NOMO-1 treated with dmso at 0.1 percent for 144 hours (cell line): ENCODE results near the gene GPBAR1.

Source experiments
- DNase-seq: peaks from one replicate; lab custom pipeline; 2025; ENCODE audit not compliant: unreplicated experiment; lab: John Stamatoyannopoulos, UW

The GPBAR1 gene

GRCh38 chr2:218284106-218284811 is 23.4 kb downstream of the GPBAR1 start:
- no peak for DNase-seq

DNA sequence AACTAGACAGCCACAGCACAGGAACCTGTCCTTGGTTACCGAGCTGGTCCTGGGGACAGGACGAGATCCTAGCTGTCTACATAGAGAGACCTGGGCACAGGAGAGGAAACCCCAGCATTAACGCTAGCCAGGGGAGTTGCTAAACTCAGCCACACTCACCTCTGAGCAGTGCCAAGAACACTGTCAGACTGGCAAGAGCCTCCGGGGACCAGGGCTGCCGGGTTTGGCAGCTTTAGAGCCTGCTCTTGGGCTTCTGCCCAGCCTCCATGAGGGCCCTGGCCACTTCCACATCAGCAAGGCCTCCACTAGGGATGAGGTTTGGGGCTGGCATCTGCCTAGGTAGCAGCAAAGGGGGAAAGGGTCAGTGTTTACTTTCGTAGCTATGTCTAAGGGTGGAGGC is 24.8 kb downstream of the GPBAR1 start:
- DNase-seq: no peak

DNA sequence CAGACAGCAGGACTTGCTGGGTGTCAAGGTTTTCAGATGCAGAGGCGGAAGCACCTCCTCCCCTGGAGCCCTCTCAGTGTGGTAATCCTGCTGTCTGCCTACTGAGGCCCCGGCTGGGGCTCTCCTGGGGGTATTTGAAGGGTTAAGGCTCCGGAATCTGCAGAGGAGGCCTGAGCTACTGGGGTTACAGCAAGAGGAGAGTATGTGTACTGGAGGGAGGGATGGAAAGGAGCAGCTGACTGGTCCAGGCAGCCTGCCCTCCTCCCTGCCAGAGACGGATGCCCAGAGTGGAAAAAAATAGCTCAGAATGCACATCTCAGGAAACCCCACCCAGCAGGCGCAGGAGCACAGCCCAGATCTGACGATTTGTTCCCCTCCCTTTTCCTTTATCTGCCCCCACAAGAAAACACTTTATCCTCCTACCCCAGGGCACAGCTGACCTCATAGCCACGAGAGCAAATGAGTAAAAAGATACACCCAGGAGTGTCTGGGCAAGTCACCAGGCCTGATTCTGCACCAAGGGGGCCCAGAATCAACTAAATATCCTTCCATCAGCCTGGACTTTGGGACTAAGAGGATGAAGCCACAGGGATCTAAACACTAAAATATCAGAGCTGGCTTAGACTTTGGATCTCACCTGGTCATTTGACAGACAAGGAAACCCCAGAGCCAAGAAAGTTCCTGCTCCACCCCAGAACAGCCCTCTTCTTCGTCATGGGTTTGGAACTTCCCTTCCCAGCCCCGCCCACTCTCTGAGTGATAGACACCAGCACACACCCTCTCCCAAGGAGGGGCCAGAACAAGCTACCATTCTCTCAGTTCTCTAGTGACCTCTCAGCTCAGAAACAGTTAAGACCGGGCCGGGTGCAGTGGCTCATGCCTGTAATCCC is 26.0 kb downstream of the GPBAR1 start:
- peak; percentile 89 for DNase-seq

DNA sequence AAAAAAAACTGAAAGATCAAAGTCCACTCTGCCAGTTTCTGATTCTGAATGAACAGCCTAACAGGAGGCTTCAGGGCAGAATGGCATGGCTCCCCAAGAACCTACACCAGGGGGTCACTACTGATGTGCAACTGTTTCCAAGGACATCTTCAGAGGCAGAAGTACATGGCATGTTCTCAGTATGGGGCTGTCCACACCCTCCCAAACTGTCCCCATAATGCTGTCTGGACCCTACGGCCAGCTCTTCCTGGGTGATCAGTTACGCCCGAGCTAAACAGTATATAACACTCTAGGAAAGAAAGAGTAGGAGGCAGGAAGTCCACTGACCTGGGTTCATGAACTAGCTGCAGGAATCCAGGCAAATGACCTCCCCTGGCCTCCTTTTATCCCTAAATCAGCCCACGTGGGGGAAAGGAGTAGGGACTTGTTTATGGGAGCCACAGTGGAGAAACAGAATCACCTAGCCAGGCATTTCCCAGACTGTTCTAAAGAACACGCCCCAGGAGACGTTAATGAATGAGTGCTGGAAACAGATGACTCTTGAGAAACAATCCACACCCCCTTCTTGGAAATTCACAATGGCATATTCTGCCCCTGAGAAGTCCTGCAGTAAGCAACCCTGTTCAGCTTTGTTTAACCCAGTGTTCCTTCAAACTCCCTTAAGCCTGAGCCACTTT is 29.0 kb downstream of the GPBAR1 start:
- no peak for DNase-seq

- DNase-seq: peak; percentile 29
These were observed 29.8 kb downstream of the GPBAR1 start for GRCh38 chr2:218290316-218291261.

- DNase-seq: no peak
These were observed 30.7 kb downstream of the GPBAR1 start for GRCh38 chr2:218291318-218292047.

DNA sequence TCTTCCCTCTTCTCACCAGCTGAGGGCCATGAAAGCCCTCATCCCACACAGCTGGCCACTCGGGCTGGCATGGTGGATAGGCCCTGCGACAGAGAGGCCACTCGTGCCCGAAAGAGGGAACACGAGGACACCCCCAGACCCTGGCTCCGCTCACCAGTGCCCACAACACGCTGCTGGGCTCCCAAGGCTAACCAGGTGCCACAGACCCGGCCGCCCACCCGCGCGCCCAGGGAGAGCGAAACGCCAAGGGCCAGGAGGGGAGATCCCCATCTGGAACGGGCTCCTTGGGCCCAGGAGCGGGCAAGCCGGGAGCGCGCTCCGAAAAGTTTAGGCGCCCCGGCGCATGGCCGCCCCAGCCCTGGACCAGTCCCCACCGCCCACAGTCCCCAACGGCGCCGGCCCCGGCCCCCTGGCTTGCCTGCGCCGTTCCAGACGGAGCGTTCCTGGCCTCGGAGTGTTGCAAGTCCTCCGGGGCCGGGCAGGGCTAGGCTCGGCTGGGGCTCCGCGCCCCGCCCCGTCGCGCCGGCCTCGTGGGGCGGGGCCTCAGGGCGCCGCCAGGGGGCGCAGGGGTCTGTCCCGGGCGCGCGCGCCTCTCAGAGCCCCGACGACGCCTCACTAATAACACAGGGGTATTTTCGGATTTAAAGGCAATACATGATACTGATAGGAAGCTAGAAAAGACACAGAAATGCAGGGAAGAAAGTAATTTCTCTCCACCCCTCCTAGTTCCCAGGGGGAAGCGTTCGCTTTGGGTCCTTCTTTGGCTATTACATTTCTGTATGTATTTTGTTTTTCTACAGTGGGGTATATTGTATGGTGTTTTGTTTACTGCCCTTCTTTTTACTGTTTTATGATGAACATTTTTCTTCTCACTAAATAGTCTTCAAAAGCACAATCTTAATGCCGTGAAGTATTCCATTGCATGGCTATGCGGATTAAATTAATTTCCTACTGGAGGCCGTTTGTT is 31.5 kb downstream of the GPBAR1 start, which contains the start of gene TMBIM1:
Gene TMBIM1 (minus strand): TSS at position 456 of the 967 bp plus-strand sequence. CDS start 10,362 bp downstream, outside the sequence.
- DNase-seq: peak; percentile 45

DNA sequence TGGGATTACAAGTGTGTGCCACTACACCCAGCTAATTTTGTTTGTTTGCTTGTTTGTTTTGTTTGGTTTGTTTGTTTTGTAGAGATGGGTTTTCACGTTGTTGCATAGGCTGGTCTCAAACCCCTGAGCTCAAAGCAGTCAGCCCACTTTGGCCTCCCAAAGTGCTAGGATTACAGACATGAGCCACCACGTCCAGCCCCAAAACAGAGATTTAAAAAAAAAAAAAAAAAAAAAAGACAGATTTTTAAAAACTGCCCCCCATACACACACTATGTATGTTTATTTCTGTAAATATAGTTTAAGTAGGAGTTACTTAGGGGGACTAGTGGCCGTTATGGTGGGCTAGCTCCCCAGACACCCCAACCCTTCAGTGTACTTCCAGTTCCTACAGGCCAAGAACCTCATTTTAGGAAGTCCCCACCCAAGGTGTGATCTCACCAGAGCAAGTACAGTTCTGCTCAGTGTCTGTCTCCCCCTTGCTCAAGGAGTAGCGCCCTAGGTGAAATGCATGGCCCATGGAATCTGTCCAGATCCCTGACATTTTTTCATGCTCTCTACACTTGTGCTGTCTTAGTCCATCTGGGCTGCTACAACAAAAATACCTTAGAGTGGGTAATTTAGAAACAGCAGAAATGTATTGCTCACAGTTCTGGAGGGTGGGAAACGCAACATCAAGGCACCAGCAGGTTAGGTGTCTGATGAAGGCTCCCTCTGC is 33.1 kb downstream of the GPBAR1 start:
- DNase-seq: no peak

- DNase-seq: no peak
These were observed 33.7 kb downstream of the GPBAR1 start for GRCh38 chr2:218294430-218295022.

DNA sequence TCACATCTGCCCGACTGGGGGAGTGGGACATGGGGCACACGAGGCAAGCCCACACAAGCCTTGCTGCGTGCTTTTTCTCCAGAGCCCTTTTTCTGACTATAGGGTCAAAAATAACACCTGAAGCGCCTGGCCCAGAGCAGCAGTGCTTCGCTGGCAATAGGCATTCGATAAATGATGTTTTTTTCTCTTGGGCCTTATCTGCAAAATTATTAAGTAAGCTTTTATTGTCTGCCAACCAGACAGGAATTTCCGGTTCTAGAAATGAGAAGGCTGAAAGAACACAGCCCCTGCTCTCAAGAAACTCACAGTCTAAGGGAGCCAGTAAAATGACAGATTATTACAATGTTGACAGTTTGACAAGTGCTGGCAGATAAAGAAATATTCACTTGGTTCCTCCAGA is 34.2 kb downstream of the GPBAR1 start:
- DNase-seq: no peak

DNA sequence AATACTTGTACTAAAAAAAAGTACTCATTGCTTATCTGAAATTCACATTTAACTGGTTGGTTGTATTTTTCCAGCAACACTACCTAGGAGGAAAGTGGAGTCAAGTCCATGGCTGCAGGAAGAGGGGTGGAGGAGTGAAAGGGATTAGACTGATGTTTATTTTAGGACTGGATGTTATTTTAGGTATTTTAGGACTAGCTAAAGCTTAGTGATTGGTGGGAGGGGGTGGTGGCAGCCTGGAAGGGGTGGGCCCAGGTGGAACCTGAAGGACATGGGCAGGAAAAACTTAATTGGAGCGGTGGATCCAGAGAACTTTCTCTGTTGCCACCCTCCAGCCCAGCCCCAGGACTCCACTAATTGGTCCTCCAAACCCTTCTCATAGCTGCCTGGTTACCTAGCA is 35.4 kb downstream of the GPBAR1 start:
- no peak for DNase-seq

DNA sequence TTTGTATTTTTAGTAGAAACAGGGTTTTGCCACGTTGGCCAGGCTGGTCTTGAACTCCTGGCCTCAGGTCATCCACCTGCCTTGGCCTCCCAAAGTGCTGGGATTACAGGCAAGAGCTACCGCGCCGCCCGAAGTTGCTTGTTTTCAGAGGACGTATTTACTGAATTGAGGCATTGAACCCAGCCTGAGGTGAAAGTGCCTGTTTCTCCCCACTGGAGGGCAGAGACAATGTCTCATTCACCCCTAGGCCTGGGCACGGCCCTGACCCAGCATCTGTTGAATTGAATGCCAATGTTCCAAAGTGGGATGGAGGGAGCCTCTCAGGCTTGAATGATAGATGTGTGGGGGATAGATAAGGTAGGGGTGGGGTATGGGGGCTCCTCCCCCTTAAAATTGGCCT is 36.0 kb downstream of the GPBAR1 start:
- no peak for DNase-seq

DNA sequence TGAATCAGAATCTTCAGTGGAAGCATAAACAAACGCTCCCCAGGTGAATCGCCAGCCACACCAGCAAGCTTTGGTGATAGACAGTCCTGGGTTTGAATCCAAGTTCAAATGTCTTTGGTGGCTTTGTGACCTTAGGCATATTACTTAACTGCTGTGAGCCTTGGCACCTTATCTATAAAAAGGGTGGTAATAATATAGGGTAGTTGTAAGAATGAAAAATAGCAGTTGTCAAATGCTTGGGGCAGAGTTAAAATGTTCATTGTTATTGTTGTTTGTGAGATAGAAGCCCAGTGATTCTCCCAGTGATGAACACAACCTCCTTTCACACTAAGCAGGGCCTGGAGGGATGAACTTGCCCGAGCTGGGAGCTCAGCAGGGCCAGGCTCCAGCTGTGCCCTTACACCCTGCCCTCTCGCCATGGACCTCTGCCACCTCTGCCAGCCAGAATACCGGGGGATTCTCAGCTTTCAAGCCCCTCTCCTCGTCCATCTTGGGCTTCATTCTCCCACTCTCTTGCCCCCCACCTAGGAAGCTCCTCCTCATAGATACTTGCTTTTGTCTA is 37.6 kb downstream of the GPBAR1 start:
- DNase-seq: no peak

GRCh38 chr2:218300141-218300540 is 39.3 kb downstream of the GPBAR1 start:
- no peak for DNase-seq

GRCh38 chr2:218301176-218301819 is 40.5 kb downstream of the GPBAR1 start:
- DNase-seq: peak; percentile 83

DNA sequence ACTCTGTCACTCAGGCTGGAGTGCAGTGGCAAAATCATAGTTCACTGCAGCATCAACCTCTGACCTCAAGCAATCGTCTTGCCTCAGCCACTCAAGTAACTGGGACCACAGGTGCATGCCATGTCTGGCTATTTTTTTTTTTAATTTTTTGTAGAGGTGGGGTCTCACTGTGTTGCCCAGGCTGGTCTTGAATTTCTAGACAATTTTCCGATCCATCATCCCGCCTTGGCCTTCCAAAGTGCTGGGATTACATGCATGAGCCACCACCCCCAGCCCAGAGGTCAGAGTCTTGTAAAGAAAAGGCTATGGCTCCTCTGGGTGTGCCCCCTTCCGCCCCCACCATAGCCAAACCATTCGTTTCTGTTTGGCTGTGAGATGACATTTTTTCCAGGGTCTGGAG is 44.6 kb downstream of the GPBAR1 start:
- DNase-seq: no peak
